Measurements from ENCODE around the gene MCM7.

DNA sequence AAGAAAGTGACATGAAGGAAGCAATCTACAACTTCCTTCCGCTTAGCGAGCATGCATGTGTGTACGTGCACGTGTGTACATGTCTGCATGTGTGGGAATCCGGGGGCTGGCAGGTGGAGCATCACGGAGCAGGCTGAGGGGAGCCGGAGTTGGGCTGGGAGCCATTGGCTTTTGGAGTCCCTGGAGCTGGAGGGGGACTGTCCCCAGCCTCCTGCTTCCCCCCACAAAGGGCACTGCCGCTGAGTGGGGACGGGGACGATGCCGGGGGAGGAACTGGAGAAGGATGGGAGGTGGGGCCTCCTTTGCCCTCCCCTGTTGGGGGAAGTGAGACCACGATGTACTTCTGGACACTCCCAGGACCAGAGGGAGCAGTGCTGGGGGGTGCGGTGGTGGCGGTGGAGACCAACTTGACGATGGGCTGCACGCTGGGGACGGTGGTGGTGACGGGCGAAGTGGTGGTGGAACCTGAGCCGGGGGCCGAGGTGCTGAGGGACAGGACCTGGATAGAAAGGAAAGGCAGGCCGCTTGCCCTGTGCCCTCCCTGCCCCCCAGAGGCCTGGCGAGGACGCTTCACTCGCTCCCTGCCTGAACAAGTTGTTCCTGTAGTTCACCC, 6.0 kb upstream of the MCM7 start:
- TF ChIP-seq POLR2A (IDR thresholded peaks at IDR 0.05; ENCODE audit: borderline replicate concordance, extremely low read depth, insufficient read depth, insufficient read length) (no peak), SP1 (IDR thresholded peaks at IDR 0.05; ENCODE audit: low read depth) (no peak), CEBPB (IDR thresholded peaks at IDR 0.05; ENCODE audit: low read depth) (no peak), EZH2phosphoT487 (IDR thresholded peaks at IDR 0.05; ENCODE audit: borderline replicate concordance) (no peak), EZH2 (IDR thresholded peaks at IDR 0.05) (no peak), POLR2AphosphoS5 (IDR thresholded peaks at IDR 0.05; ENCODE audit: low read depth, low read length) (no peak), JUND (IDR thresholded peaks at IDR 0.05) (no peak)
- TF ChIP-seq, protein P1, sequence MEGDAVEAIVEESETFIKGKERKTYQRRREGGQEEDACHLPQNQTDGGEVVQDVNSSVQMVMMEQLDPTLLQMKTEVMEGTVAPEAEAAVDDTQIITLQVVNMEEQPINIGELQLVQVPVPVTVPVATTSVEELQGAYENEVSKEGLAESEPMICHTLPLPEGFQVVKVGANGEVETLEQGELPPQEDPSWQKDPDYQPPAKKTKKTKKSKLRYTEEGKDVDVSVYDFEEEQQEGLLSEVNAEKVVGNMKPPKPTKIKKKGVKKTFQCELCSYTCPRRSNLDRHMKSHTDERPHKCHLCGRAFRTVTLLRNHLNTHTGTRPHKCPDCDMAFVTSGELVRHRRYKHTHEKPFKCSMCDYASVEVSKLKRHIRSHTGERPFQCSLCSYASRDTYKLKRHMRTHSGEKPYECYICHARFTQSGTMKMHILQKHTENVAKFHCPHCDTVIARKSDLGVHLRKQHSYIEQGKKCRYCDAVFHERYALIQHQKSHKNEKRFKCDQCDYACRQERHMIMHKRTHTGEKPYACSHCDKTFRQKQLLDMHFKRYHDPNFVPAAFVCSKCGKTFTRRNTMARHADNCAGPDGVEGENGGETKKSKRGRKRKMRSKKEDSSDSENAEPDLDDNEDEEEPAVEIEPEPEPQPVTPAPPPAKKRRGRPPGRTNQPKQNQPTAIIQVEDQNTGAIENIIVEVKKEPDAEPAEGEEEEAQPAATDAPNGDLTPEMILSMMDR (IDR thresholded peaks at IDR 0.05 in 2 of 3, conservative IDR thresholded peaks at IDR 0.05 in 1 of 3; ENCODE audit: borderline replicate concordance in 1 of 3, insufficient read depth in 1 of 3, low read depth in 2 of 3, low read length in 2 of 3), result no peak
- TF ChIP-seq, protein P2, sequence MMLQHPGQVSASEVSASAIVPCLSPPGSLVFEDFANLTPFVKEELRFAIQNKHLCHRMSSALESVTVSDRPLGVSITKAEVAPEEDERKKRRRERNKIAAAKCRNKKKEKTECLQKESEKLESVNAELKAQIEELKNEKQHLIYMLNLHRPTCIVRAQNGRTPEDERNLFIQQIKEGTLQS (IDR thresholded peaks at IDR 0.05), result no peak
- TF ChIP-seq, protein P3, sequence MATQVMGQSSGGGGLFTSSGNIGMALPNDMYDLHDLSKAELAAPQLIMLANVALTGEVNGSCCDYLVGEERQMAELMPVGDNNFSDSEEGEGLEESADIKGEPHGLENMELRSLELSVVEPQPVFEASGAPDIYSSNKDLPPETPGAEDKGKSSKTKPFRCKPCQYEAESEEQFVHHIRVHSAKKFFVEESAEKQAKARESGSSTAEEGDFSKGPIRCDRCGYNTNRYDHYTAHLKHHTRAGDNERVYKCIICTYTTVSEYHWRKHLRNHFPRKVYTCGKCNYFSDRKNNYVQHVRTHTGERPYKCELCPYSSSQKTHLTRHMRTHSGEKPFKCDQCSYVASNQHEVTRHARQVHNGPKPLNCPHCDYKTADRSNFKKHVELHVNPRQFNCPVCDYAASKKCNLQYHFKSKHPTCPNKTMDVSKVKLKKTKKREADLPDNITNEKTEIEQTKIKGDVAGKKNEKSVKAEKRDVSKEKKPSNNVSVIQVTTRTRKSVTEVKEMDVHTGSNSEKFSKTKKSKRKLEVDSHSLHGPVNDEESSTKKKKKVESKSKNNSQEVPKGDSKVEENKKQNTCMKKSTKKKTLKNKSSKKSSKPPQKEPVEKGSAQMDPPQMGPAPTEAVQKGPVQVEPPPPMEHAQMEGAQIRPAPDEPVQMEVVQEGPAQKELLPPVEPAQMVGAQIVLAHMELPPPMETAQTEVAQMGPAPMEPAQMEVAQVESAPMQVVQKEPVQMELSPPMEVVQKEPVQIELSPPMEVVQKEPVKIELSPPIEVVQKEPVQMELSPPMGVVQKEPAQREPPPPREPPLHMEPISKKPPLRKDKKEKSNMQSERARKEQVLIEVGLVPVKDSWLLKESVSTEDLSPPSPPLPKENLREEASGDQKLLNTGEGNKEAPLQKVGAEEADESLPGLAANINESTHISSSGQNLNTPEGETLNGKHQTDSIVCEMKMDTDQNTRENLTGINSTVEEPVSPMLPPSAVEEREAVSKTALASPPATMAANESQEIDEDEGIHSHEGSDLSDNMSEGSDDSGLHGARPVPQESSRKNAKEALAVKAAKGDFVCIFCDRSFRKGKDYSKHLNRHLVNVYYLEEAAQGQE (IDR thresholded peaks at IDR 0.05; ENCODE audit: low read depth), result no peak

All from HCT116 (cell line).